CD4-positive, alpha-beta T cell (primary cell): ENCODE measurements around the gene HEATR5A. TPM values are rescaled to one million over a fixed set of nuclear protein-coding genes. Genes with fewer than 3 reads are reported as not detected.
"Not testable (repeated sequence)": the region's sequence is repeated elsewhere in the genome, so short reads cannot be mapped to it uniquely, and the experiment has no call there.

Experiments
- ATAC-seq: fragments of 200-7000 bp; cut with Tn5 transposase; one replicate; pipeline ENCODE4 v1.10.0; 2022; ENCODE audit warnings: mild to moderate bottlenecking; ENCODE audit not compliant: poor library complexity
- CTCF ChIA-PET: fragments of 350-600 bp; sonication (Branson Sonifier 250); formaldehyde crosslinking; loops from one replicate; lab custom pipeline; 2021; ENCODE audit warnings: antibody characterized with exemption, inconsistent platforms; lab: Charles Lee
- POLR2A ChIA-PET: fragments of 350-600 bp; sonication (Branson Sonifier 250); formaldehyde crosslinking; loops from one replicate; lab custom pipeline; 2021; ENCODE audit warnings: antibody characterized with exemption, inconsistent platforms; lab: Charles Lee
- DNase-seq, 14 experiments: peaks; one replicate each; pipeline ENCODE4 v3.0.0-alpha.2; 2013 to 2020; ENCODE audit warnings: mixed read lengths in 2 of 14
- H3K27ac ChIP-seq, 2 donors: one replicate each; pipeline versions ENCODE4 v1.5.1 to v1.7.0; 2013; ENCODE audit warnings: low read length in 2 of 2, low read depth in 1 of 2, mild to moderate bottlenecking in 1 of 2
- H3K27me3 ChIP-seq, 2 experiments: 1 replicate in 1 of 2; 2 replicates in 1 of 2; pipeline versions ENCODE4 v1.6.1 to v1.7.0; 2013; ENCODE audit warnings: low read length in 2 of 2, control low read depth in 1 of 2, mild to moderate bottlenecking in 1 of 2, moderate library complexity in 1 of 2; ENCODE audit not compliant: insufficient read depth in 2 of 2, control insufficient read depth in 1 of 2
- H3K36me3 ChIP-seq: one replicate; pipeline ENCODE4 v1.6.1; 2013; ENCODE audit warnings: low read length, control low read depth; ENCODE audit not compliant: insufficient read depth
- H3K4me1 ChIP-seq: one replicate; pipeline ENCODE4 v1.6.1; 2013; ENCODE audit warnings: low read length, control low read depth; ENCODE audit not compliant: insufficient read depth
- H3K4me3 ChIP-seq: one replicate; pipeline ENCODE4 v1.5.1; 2013; ENCODE audit warnings: mild to moderate bottlenecking, low read length, moderate library complexity
- H3K9me3 ChIP-seq, 2 experiments: 1 replicate in 1 of 2; 2 replicates in 1 of 2; pipeline versions ENCODE4 v1.6.1 to v1.7.0; 2013; ENCODE audit warnings: low read length in 2 of 2, mild to moderate bottlenecking in 2 of 2, control low read depth in 1 of 2, moderate library complexity in 1 of 2; ENCODE audit not compliant: control insufficient read depth in 1 of 2, insufficient read depth in 1 of 2
- H3K27ac Mint-ChIP-seq: one replicate; pipeline ENCODE4 v1.8.0; 2020; ENCODE audit warnings: mixed read lengths
- H3K27me3 Mint-ChIP-seq: one replicate; pipeline ENCODE4 v1.8.0; 2021; ENCODE audit warnings: mixed read lengths
- H3K36me3 Mint-ChIP-seq: one replicate; pipeline ENCODE4 v1.8.0; 2021; ENCODE audit warnings: low read depth, mixed read lengths
- H3K4me1 Mint-ChIP-seq: one replicate; pipeline ENCODE4 v1.8.0; 2021; ENCODE audit warnings: low read depth, mixed read lengths
- H3K4me3 Mint-ChIP-seq: one replicate; pipeline ENCODE4 v1.8.0; 2020; ENCODE audit warnings: mild to moderate bottlenecking, mixed read lengths
- H3K9me3 Mint-ChIP-seq: one replicate; pipeline ENCODE4 v1.8.0; 2020; ENCODE audit warnings: mixed read lengths
- intact Hi-C, 2 experiments: fragments of 100-400 bp; cut with DNase I in 1 of 2; cut with micrococcal nuclease in 1 of 2; formaldehyde crosslinking; loops; one replicate each; pipeline versions ENCODE4 v1.15.1 to v1.9.0; 2023 to 2025; cut with DNase I, micrococcal nuclease
- total RNA-seq, 174 experiments: library from RNA in 2 of 174; stranded (reverse) in 2 of 174; gene quantifications; one replicate each; pipeline ENCODE4 v1.2.3 and lab custom pipeline; 2021 to 2026
- TF ChIP-seq, protein P1 (sequence below): fragments of 200-600 bp; IDR thresholded peaks from one replicate; pipeline ENCODE4 v1.8.0; 2022; ENCODE audit warnings: antibody characterized with exemption, mild to moderate bottlenecking

HEATR5A gene
- total RNA-seq, 2 experiments from 2014 or later, result 5.2 to 5.5 TPM

DNA sequence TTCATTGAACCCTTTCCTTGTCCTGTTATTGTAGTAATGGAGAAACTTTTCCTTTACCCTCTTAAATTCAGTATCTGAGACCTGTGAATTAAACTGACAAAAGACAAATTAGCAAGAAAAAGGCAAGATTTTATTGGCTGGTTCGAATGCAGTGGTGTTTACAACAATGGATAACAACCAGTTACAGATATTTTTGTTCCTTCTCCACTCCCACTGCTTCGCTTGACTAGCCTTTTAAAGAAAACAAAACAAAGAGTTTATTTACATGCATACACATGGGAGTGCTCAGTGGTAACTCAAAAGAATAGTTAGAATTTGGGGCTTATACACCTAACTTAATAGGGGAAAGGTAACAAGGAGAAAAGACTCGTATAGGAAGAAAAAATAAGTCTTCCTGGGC is 175.7 kb downstream of the HEATR5A start:
- DNase-seq (no peak), ATAC-seq (no peak)
- no peak overlapping the region for H3K4me3 Mint-ChIP-seq
- intact Hi-C loops, result no loop called here
- no peaks in the 10 kb centered on the region for H3K36me3 ChIP-seq
- no peaks in the 10 kb centered on the region for H3K36me3 Mint-ChIP-seq
- no peak overlapping the region for H3K4me3 ChIP-seq
- H3K4me1 ChIP-seq, result peaks cover 10% of the 10 kb centered on the region
- H3K9me3 ChIP-seq, result no peaks in the 10 kb centered on the region
- TF ChIP-seq, protein P1, sequence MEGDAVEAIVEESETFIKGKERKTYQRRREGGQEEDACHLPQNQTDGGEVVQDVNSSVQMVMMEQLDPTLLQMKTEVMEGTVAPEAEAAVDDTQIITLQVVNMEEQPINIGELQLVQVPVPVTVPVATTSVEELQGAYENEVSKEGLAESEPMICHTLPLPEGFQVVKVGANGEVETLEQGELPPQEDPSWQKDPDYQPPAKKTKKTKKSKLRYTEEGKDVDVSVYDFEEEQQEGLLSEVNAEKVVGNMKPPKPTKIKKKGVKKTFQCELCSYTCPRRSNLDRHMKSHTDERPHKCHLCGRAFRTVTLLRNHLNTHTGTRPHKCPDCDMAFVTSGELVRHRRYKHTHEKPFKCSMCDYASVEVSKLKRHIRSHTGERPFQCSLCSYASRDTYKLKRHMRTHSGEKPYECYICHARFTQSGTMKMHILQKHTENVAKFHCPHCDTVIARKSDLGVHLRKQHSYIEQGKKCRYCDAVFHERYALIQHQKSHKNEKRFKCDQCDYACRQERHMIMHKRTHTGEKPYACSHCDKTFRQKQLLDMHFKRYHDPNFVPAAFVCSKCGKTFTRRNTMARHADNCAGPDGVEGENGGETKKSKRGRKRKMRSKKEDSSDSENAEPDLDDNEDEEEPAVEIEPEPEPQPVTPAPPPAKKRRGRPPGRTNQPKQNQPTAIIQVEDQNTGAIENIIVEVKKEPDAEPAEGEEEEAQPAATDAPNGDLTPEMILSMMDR, result no peak
- H3K9me3 Mint-ChIP-seq, result no peaks in the 10 kb centered on the region
- peaks cover 4% of the 10 kb centered on the region for H3K4me1 Mint-ChIP-seq
- no peak overlapping the region for H3K27ac Mint-ChIP-seq
- ChIA-PET POLR2A (no interaction called here), CTCF (no interaction called here)
- H3K27me3 ChIP-seq, result no peaks in the 10 kb centered on the region
- no peak overlapping the region for H3K27ac ChIP-seq
- H3K27me3 Mint-ChIP-seq, result no peaks in the 10 kb centered on the region

DNA sequence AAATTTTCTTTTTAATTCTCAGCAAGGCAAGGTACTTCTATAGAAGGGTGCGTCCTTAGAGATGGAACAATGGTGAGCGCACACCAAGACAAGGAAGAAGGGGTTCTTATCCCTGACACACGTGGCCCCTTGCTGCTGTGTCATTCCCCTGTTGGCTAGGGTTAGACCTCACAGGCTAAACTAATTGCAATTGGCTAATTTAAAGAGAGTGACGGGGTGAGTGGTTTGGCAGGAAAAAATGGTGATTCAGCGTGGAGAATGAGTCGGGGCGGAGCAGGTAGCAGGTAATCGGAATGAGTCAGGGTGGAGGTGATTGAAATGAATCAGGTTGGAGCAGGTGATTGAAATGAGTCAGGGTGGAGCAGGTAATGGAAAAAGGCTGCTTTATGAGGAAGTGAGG is 176.5 kb downstream of the HEATR5A start:
- no peak for ATAC-seq
- no peaks in the 10 kb centered on the region for H3K36me3 Mint-ChIP-seq
- no peak overlapping the region for H3K27ac Mint-ChIP-seq
- H3K4me1 ChIP-seq, result peaks cover 10% of the 10 kb centered on the region
- no peak overlapping the region for H3K27ac ChIP-seq
- no peak for DNase-seq
- H3K4me1 Mint-ChIP-seq, result peaks cover 4% of the 10 kb centered on the region
- CTCF ChIA-PET, result no interaction called here
- H3K9me3 Mint-ChIP-seq, result no peaks in the 10 kb centered on the region
- H3K4me3 Mint-ChIP-seq, result no peak overlapping the region
- H3K27me3 ChIP-seq, result no peaks in the 10 kb centered on the region
- H3K9me3 ChIP-seq, result no peaks in the 10 kb centered on the region
- TF ChIP-seq, protein P1, result no peak
- no peak overlapping the region for H3K4me3 ChIP-seq
- intact Hi-C loops, result no loop called here
- POLR2A ChIA-PET, result no interaction called here
- H3K27me3 Mint-ChIP-seq, result no peaks in the 10 kb centered on the region
- H3K36me3 ChIP-seq, result no peaks in the 10 kb centered on the region

GRCh38 chr14:31242161-31242940 is 178.0 kb downstream of the HEATR5A start:
- H3K4me3 Mint-ChIP-seq, H3K27ac ChIP-seq, H3K9me3 Mint-ChIP-seq, H3K4me3 ChIP-seq, H3K27ac Mint-ChIP-seq, CTCF ChIA-PET, H3K4me1 Mint-ChIP-seq, H3K36me3 Mint-ChIP-seq, POLR2A ChIA-PET, H3K27me3 ChIP-seq, H3K4me1 ChIP-seq, H3K36me3 ChIP-seq, intact Hi-C loops, ATAC-seq, DNase-seq, H3K27me3 Mint-ChIP-seq, H3K9me3 ChIP-seq: not testable (repeated sequence)

Other genes starting within 250 kb of the HEATR5A start
- 100 to 1,000 TPM; 162 to 168 TPM for gene HECTD1, start 212.8 kb downstream of the HEATR5A start, total RNA-seq
- gene DTD2, start 37.0 kb upstream of the HEATR5A start, total RNA-seq, result 1 to 10 TPM; 4.6 to 5.7 TPM
- not detected for gene GPR33, start 67.5 kb upstream of the HEATR5A start, total RNA-seq
- 1 to 10 TPM; 7.2 to 8.2 TPM for gene NUBPL, start 140.9 kb upstream of the HEATR5A start, total RNA-seq